Measurements from ENCODE around the gene NUAK1. TPM values are rescaled to one million over a fixed set of nuclear protein-coding genes. Genes with fewer than 3 reads are reported as not detected.
A peak's percentile ranks its signal among the peaks of the same experiment; 100 is the strongest.

NUAK1 gene
- 0.02 TPM in 1 of 2 replicates, not detected in the other for total RNA-seq

- DNase-seq: peak; percentile 62
- Mint-ChIP-seq H3K36me3 (ENCODE audit: low read depth) (no peaks in the 10 kb centered on the region), H3K4me1 (peaks cover 5% of the 10 kb centered on the region), H3K9me3 (no peaks in the 10 kb centered on the region), H3K27ac (no peak within 1 kb of the TSS), H3K27me3 (peaks cover 59% of the 10 kb centered on the region), H3K4me3 (peak within 1 kb of the TSS; percentile 48)
- intact Hi-C loops (cut with micrococcal nuclease): no loop called here
Observed at GRCh38 chr12:106138633-106139421, at the start of gene NUAK1. Gene NUAK1, minus strand, starts transcription at chr12:106138954. Its CDS starts 301 bp downstream, at chr12:106138653.

DNA sequence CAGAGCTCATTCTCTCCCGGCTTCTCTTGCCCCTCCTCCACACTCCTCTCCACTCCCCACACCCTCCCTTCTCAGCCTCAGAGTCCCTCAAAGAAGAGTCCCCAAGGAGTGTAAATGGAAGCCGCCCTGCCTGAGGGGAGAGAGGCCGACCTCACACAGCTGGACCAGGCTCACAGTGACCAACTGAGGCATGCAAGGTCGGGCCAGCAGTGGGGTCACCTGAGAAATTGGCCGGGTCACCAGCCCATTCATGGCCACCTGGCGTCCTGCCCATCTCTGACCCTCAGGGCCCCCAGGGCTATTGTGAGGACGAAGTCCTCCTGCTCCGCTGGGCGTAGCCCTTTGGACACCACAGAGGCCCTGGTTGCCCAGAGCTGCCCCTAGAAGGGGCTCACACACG is 49.5 kb upstream of the NUAK1 start:
- Mint-ChIP-seq H3K9me3 (no peaks in the 10 kb centered on the region), H3K36me3 (ENCODE audit: low read depth) (no peaks in the 10 kb centered on the region), H3K4me3 (no peak overlapping the region), H3K27me3 (peaks cover 4% of the 10 kb centered on the region), H3K4me1 (no peaks in the 10 kb centered on the region), H3K27ac (no peak overlapping the region)
- DNase-seq: no peak
- intact Hi-C loops (cut with micrococcal nuclease): no loop called here

DNA sequence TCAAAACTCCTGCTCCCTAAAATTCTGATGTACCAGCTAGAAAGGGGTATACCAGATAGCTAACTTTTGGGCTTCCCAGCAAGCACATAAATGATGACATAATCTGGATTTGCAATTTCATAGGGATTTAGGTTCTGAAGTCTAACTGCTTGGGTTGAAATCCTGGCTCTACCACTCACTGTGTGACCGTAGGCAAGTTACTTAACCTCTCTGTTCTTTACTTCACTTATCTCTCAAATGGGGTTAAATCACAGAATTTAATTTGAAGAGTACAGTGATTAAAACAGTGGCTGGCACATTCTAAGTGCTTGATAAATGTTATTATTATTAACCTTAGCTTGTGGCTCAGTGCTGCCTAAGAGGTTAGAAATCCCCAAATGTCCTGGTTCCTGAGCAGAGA is 49.1 kb upstream of the NUAK1 start:
- Mint-ChIP-seq H3K36me3 (ENCODE audit: low read depth) (no peaks in the 10 kb centered on the region), H3K9me3 (no peaks in the 10 kb centered on the region), H3K4me1 (no peaks in the 10 kb centered on the region), H3K27ac (no peak overlapping the region), H3K27me3 (peaks cover 6% of the 10 kb centered on the region), H3K4me3 (no peak overlapping the region)
- intact Hi-C loops (cut with micrococcal nuclease): no loop called here
- no peak for DNase-seq

DNA sequence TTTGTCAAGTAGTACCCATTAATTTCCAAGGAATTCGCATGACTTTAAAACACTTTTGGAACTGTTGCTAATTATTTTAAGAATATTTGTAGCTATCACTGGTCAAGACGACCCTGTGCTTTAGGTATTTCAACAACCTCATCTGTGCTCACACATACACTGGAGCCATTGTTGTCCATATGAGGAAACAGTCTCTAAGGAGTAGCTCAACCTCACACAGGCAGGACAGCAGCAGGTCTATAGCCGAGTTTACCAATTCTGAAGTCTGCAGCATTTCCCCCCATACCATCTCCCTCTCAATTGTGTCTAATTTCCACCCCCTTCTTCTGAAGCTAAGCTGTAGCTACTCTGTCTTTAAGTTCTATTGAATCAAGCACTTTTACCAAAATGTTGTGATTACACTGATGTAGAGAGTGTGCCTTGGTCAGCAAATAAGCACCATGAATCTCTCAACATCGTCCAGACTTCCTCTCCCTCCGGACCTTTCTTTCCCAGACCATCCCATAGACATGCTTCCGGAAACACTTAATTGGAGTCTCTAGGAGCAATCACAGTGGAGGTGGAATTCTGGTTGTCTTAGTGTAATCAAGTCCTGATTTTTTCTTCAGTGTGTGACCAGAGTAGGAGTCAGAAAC is 48.5 kb upstream of the NUAK1 start:
- no peak overlapping the region for H3K4me3 Mint-ChIP-seq
- no peaks in the 10 kb centered on the region for H3K9me3 Mint-ChIP-seq
- H3K4me1 Mint-ChIP-seq: no peaks in the 10 kb centered on the region
- no peak overlapping the region for H3K27ac Mint-ChIP-seq
- no peak for DNase-seq
- no peaks in the 10 kb centered on the region for H3K36me3 Mint-ChIP-seq (ENCODE audit: low read depth)
- intact Hi-C loops (cut with micrococcal nuclease): no loop called here
- H3K27me3 Mint-ChIP-seq: peaks cover 6% of the 10 kb centered on the region

DNA sequence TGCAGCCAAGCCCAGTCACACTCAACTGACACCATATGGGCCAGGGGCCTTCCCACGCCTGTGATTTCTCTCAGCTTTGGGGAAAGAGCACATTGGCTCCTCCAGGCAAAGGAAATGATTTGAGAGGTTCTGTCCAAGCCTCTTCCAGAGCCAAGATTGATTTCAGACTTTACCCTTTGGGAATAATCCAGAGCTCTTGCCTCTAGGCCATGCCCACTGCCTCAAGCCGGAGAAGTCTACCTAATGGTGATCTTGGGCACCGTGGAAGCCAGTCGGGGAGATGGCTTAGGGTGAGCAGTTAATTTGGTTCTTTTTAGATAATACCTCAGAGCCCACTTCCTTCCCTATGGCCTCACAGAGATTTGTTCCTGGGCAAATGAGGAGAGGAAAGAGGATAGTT is 45.0 kb upstream of the NUAK1 start:
- Mint-ChIP-seq H3K4me3 (no peak overlapping the region), H3K4me1 (no peaks in the 10 kb centered on the region), H3K27me3 (peaks cover 6% of the 10 kb centered on the region), H3K9me3 (no peaks in the 10 kb centered on the region), H3K27ac (no peak overlapping the region), H3K36me3 (ENCODE audit: low read depth) (no peaks in the 10 kb centered on the region)
- intact Hi-C loops (cut with micrococcal nuclease): no loop called here
- DNase-seq: no peak

- H3K4me1 Mint-ChIP-seq: no peaks in the 10 kb centered on the region
- intact Hi-C loops (cut with micrococcal nuclease): no loop called here
- H3K36me3 Mint-ChIP-seq (ENCODE audit: low read depth): no peaks in the 10 kb centered on the region
- no peak overlapping the region for H3K27ac Mint-ChIP-seq
- H3K27me3 Mint-ChIP-seq: peaks cover 3% of the 10 kb centered on the region
- H3K4me3 Mint-ChIP-seq: no peak overlapping the region
- no peaks in the 10 kb centered on the region for H3K9me3 Mint-ChIP-seq
- no peak for DNase-seq
Observed at GRCh38 chr12:106181401-106182114, 42.8 kb upstream of the NUAK1 start.

- Mint-ChIP-seq H3K27ac (no peak overlapping the region), H3K9me3 (no peaks in the 10 kb centered on the region), H3K4me1 (no peaks in the 10 kb centered on the region), H3K36me3 (ENCODE audit: low read depth) (no peaks in the 10 kb centered on the region), H3K27me3 (peaks cover 3% of the 10 kb centered on the region), H3K4me3 (no peak overlapping the region)
- DNase-seq: no peak
- intact Hi-C loops (cut with micrococcal nuclease): no loop called here
Observed at GRCh38 chr12:106179086-106179485, 40.3 kb upstream of the NUAK1 start.

DNA sequence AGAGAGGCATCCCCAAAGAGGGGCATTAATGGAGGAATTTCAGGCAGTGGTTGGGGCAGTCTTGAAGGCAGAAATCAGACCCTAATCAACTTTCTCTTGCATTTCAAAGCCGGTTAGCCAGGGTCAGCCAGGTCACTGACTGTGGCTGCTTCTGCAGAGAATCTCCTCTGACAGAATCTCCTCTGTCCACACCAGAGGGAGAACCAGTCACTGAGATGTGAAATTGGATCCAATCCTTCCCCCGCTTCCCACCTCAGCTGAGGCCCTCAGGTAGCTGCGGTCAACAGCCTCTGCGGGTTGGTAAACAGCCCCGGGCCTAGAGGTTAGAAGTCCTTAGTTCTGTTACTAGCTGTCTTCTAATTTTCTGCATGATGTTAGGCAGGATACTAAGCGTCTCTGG is 39.8 kb upstream of the NUAK1 start:
- peaks cover 3% of the 10 kb centered on the region for H3K27me3 Mint-ChIP-seq
- H3K4me1 Mint-ChIP-seq: no peaks in the 10 kb centered on the region
- H3K36me3 Mint-ChIP-seq (ENCODE audit: low read depth): no peaks in the 10 kb centered on the region
- DNase-seq: no peak
- intact Hi-C loops (cut with micrococcal nuclease): no loop called here
- H3K27ac Mint-ChIP-seq: no peak overlapping the region
- no peaks in the 10 kb centered on the region for H3K9me3 Mint-ChIP-seq
- H3K4me3 Mint-ChIP-seq: no peak overlapping the region

GRCh38 chr12:106176560-106176959 is 37.8 kb upstream of the NUAK1 start:
- H3K4me3 Mint-ChIP-seq: no peak overlapping the region

DNA sequence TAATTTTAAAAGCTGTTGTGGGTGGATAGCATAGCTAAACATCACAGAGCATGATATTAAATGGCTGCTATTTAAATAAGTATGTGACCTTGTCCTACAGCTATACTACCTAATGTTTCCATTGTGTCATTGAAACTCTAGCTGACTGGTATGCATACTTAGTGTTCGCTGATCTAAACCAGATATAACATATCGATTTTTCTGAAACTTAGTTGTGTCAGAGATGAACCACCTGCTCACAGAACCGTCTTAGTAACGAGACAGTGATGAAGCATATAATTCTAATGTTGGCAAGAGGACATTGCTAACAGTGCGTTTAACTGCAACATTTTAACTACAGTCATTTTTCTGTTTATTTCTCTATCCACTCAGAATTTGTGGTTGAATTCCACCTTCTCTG is 36.1 kb upstream of the NUAK1 start:
- no peaks in the 10 kb centered on the region for H3K9me3 Mint-ChIP-seq
- H3K4me1 Mint-ChIP-seq: no peaks in the 10 kb centered on the region
- no peak overlapping the region for H3K27ac Mint-ChIP-seq
- no peak overlapping the region for H3K4me3 Mint-ChIP-seq
- H3K27me3 Mint-ChIP-seq: peaks cover 11% of the 10 kb centered on the region
- intact Hi-C loops (cut with micrococcal nuclease): no loop called here
- H3K36me3 Mint-ChIP-seq (ENCODE audit: low read depth): no peaks in the 10 kb centered on the region
- no peak for DNase-seq

More at GRCh38 chr12:106176560-106176959, 37.8 kb upstream of the NUAK1 start:
- H3K27me3 Mint-ChIP-seq: peaks cover 7% of the 10 kb centered on the region
- H3K36me3 Mint-ChIP-seq (ENCODE audit: low read depth): no peaks in the 10 kb centered on the region
- no peak overlapping the region for H3K27ac Mint-ChIP-seq
- no peak for DNase-seq
- intact Hi-C loops (cut with micrococcal nuclease): no loop called here
- H3K4me1 Mint-ChIP-seq: no peaks in the 10 kb centered on the region
- H3K9me3 Mint-ChIP-seq: no peaks in the 10 kb centered on the region

DNA sequence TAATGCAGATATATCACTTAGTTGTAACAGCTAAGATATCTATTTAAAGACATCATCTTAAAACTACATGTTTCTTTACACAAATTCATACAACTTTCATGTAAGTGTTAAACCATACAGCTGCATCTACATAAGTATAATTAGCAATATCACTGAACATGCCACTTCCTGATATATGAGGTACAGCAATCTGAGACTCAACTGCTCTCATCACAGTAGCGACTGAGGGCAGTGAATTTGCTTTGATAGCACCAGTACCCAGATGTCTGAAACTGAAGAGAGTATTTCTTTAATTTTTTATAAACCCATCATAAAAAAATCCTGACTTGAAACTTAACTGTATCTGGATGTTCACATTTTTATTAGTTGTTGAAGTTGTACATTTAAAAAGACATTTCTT is 34.7 kb upstream of the NUAK1 start:
- Mint-ChIP-seq H3K27ac (no peak overlapping the region), H3K4me1 (no peaks in the 10 kb centered on the region), H3K27me3 (peaks cover 11% of the 10 kb centered on the region), H3K36me3 (ENCODE audit: low read depth) (no peaks in the 10 kb centered on the region), H3K9me3 (peaks cover 6% of the 10 kb centered on the region), H3K4me3 (no peak overlapping the region)
- intact Hi-C loops (cut with micrococcal nuclease): no loop called here
- no peak for DNase-seq

DNA sequence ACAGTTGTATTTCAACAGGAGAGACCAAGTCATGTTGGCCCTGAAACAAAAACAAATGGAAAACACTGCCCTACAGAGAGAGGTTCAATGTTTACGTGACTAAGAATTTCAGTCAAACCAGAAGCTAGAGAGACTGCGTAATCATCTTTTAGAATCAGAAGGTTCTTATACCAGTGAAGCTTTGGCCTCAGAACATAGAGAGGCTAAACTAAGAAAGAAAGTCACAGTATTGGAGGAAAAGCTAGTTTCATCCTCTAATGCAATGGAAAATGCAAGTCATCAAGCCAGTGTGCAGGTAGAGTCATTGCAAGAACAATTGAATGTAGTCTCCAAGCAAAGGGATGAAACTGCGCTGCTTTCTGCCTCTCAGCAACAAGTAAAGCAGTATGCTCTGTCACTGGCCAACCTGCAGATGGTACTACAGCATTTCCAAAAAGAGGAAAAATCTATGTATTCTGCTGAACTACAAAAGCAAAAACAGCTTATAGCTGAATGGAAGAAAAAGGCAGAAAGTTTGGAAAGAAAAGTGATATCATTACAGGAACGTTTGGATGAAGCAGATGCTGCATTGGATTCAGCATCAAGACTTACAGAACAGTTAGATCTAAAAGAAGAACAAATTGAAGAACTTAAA is 32.5 kb upstream of the NUAK1 start:
- no peaks in the 10 kb centered on the region for H3K36me3 Mint-ChIP-seq (ENCODE audit: low read depth)
- no peak overlapping the region for H3K4me3 Mint-ChIP-seq
- no peak for DNase-seq
- no peaks in the 10 kb centered on the region for H3K4me1 Mint-ChIP-seq
- intact Hi-C loops (cut with micrococcal nuclease): no loop called here
- no peak overlapping the region for H3K27ac Mint-ChIP-seq
- peaks cover 23% of the 10 kb centered on the region for H3K27me3 Mint-ChIP-seq
- H3K9me3 Mint-ChIP-seq: peaks cover 6% of the 10 kb centered on the region

GRCh38 chr12:106170285-106170684 is 31.5 kb upstream of the NUAK1 start:
- intact Hi-C loops (cut with micrococcal nuclease): no loop called here
- peaks cover 6% of the 10 kb centered on the region for H3K9me3 Mint-ChIP-seq

DNA sequence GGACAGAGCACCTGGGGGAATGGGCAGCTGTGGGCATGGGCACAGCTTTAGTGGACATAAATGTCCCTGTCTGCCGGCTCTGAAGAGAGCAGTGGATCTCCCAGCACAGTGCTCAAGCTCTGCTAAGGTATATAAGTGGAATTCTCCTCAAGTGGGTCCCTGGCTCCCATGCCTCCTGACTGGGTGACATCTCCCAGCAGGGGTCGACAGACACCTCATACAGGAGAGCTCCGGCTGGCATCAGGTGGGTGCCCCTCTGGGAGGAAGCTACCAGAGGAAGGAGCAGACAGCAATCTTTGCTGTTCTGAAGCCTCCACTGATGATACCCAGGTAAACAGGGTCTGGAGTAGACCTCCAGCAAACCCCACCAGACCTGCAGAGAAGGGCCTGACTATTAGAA is 25.0 kb upstream of the NUAK1 start:
- Mint-ChIP-seq H3K4me3 (no peak overlapping the region), H3K4me1 (no peaks in the 10 kb centered on the region), H3K36me3 (ENCODE audit: low read depth) (no peaks in the 10 kb centered on the region), H3K9me3 (peaks cover 2% of the 10 kb centered on the region), H3K27ac (no peak overlapping the region), H3K27me3 (peaks cover 16% of the 10 kb centered on the region)
- no peak for DNase-seq
- intact Hi-C loops (cut with micrococcal nuclease): no loop called here

More at GRCh38 chr12:106170285-106170684, 31.5 kb upstream of the NUAK1 start:
- Mint-ChIP-seq H3K27me3 (peaks cover 27% of the 10 kb centered on the region), H3K4me3 (no peak overlapping the region), H3K27ac (no peak overlapping the region), H3K36me3 (ENCODE audit: low read depth) (no peaks in the 10 kb centered on the region), H3K4me1 (no peaks in the 10 kb centered on the region)
- DNase-seq: no peak
